T-cell (primary cell): ENCODE measurements around the gene CPTP. TPM values are rescaled to one million over a fixed set of nuclear protein-coding genes. Genes with fewer than 3 reads are reported as not detected.

Experiments used
- ATAC-seq, 4 experiments: fragments of 200-7000 bp in 3 of 4; fragments of 150-1000 bp in 1 of 4; cut with Tn5 transposase; replicated peaks in 1 of 4; 1 replicate in 3 of 4; 2 replicates in 1 of 4; pipeline ENCODE4 v1.10.0; 2021; ENCODE audit warnings: moderate library complexity in 3 of 4, mild to moderate bottlenecking in 2 of 4, moderate number of reproducible peaks in 1 of 4
- CTCF ChIA-PET, 2 donors: fragments of 300-600 bp; sonication (Branson Sonifier 250); formaldehyde crosslinking; loops; one replicate each; lab custom pipeline; 2022; ENCODE audit warnings: antibody characterized with exemption in 2 of 2; lab: Charles Lee
- POLR2A ChIA-PET, 2 donors: fragments of 300-600 bp; sonication (Branson Sonifier 250); formaldehyde crosslinking; loops; one replicate each; lab custom pipeline; 2022; ENCODE audit warnings: antibody characterized with exemption in 2 of 2; lab: Charles Lee
- DNase-seq, 35 experiments: peaks; one replicate each; pipeline versions ENCODE4 v3.0.0 to v3.0.0-alpha.2; 2013 to 2023
- H3K27ac ChIP-seq: one replicate; pipeline ENCODE4 v1.5.1; 2013; ENCODE audit warnings: low read length
- H3K27me3 ChIP-seq, 2 experiments: replicated peaks in 1 of 2; 1 replicate in 1 of 2; 2 replicates in 1 of 2; pipeline versions ENCODE4 v1.6.1 to v1.7.0; 2013; ENCODE audit warnings: low read length in 1 of 2, mixed read lengths in 1 of 2; ENCODE audit not compliant: control insufficient read depth in 2 of 2, insufficient read depth in 2 of 2; ENCODE audit errors: extremely low read depth in 1 of 2
- H3K36me3 ChIP-seq, 2 donors: 1 replicate in 1 of 2; 2 replicates in 1 of 2; pipeline versions ENCODE4 v1.6.1 to v1.7.0; 2013; ENCODE audit warnings: low read length in 1 of 2; ENCODE audit not compliant: control insufficient read depth in 2 of 2, insufficient read depth in 1 of 2; ENCODE audit errors: extremely low read depth in 1 of 2
- H3K4me1 ChIP-seq, 2 experiments: 1 replicate in 1 of 2; 2 replicates in 1 of 2; pipeline versions ENCODE4 v1.6.1 to v1.7.0; 2013; ENCODE audit warnings: low read length in 2 of 2, mixed read lengths in 1 of 2; ENCODE audit not compliant: insufficient read depth in 2 of 2, control insufficient read depth in 1 of 2; ENCODE audit errors: extremely low read depth in 1 of 2
- H3K4me3 ChIP-seq, 2 donors: 1 replicate in 1 of 2; 2 replicates in 1 of 2; pipeline versions ENCODE4 v1.5.1 to v1.7.0; 2013; ENCODE audit warnings: mild to moderate bottlenecking in 2 of 2, low read length in 1 of 2, moderate library complexity in 1 of 2; ENCODE audit not compliant: control insufficient read depth in 1 of 2; ENCODE audit errors: extremely low read depth in 1 of 2
- H3K9me3 ChIP-seq: 2 replicates; pipeline ENCODE4 v1.7.0; 2013
- H3K27ac Mint-ChIP-seq, 2 donors: one replicate each; pipeline ENCODE4 v1.8.0; 2020 to 2021; ENCODE audit warnings: mild to moderate bottlenecking in 2 of 2, mixed read lengths in 2 of 2
- H3K27me3 Mint-ChIP-seq, 2 donors: one replicate each; pipeline ENCODE4 v1.8.0; 2021 to 2022; ENCODE audit warnings: mixed read lengths in 2 of 2
- H3K36me3 Mint-ChIP-seq: one replicate; pipeline ENCODE4 v1.8.0; 2021; ENCODE audit warnings: mixed read lengths
- H3K4me1 Mint-ChIP-seq, 3 donors: one replicate each; pipeline ENCODE4 v1.8.0; 2020 to 2022; ENCODE audit warnings: mixed read lengths in 3 of 3, mild to moderate bottlenecking in 1 of 3
- H3K4me3 Mint-ChIP-seq, 3 donors: one replicate each; pipeline ENCODE4 v1.8.0; 2020 to 2022; ENCODE audit warnings: mild to moderate bottlenecking in 3 of 3, mixed read lengths in 3 of 3, moderate library complexity in 3 of 3
- H3K9me3 Mint-ChIP-seq, 3 donors: one replicate each; pipeline ENCODE4 v1.8.0; 2020 to 2022; ENCODE audit warnings: mixed read lengths in 3 of 3
- WGBS: methylation state at CpG from one replicate; pipeline ENCODE4 v1.1.5; 2013; ENCODE audit warnings: missing lambda C conversion rate; ENCODE audit not compliant: insufficient coverage; 5-methylcytosine and 5-hydroxymethylcytosine counted together
- total RNA-seq, 35 experiments: library from RNA in 6 of 35; stranded (reverse) in 6 of 35; fragments of 120-200 nt in 1 of 35; gene quantifications; one replicate each; pipeline versions ENCODE4 v1.2.1 to v1.2.4 and lab custom pipeline; 2013 to 2026

Gene CPTP
- total RNA-seq, 5 donors from 2014 or later (not counting 1 experiment from before 2014, with no cell fraction given): 15.8 to 35.8 (median 29.9) TPM

DNA sequence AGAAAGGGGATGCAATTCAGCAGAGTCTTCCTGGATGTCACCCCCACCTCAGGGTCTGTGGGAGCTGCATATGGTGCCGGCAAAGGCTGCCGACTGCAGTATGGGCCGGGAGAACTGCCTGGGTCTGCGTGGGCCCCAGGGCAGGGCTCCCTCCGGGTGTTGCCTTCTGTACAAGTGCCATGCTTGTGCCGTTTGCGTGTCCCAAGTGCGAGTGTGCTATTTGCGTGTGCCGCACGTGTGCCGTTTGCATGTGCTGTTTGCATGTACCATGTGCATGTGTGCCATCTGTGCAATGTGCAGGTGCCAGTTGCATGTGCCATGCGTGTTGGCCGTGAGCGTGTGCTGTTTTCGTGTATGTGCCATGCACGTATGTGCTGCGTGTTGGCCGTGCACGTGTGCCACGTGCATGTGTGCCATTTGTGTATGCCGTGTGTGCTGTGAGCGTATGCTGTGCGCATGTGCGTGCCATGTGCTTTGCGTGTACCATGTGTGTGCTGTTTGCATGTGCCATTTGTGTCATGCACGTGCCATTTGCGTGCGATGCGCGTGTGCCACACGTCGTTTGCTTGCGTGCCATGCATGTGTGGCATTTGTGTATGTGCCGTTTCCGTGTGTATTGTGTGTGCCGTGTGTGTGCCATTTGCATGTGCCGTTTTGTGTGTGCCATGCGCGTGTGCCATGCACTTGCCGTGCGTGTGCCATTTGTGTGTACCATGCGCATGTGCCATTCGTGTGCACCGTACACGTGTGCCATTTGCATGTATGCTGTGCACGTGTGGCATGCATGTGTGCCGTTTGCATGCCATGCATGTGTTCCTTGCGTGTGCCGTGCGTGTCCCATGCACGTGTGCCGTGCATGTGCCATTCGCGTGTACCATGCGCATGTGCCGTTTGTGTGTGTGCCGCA, 5.0 kb downstream of the CPTP start:
- Mint-ChIP-seq H3K4me3 (no peak overlapping the region), H3K9me3 (no peaks in the 10 kb centered on the region), H3K36me3 (no peaks in the 10 kb centered on the region), H3K27me3 (no peaks in the 10 kb centered on the region), H3K4me1 (peaks cover 13 to 21% (median 17%) of the 10 kb centered on the region in 3 donors), H3K27ac (no peak overlapping the region)
- H3K4me3 ChIP-seq: no peak overlapping the region
- ChIA-PET CTCF (no interaction called here), POLR2A (no interaction called here)
- no peaks in the 10 kb centered on the region for H3K27me3 ChIP-seq
- H3K27ac ChIP-seq: no peak overlapping the region
- H3K9me3 ChIP-seq: no peaks in the 10 kb centered on the region
- H3K4me1 ChIP-seq: peaks cover 7 to 24% of the 10 kb centered on the region in 2 experiments
- 97% methylated on average over 57 of the region's 58 CpGs for WGBS
- no peak for DNase-seq
- ATAC-seq: no peak
- H3K36me3 ChIP-seq: peaks cover 14 to 22% of the 10 kb centered on the region in 2 donors

DNA sequence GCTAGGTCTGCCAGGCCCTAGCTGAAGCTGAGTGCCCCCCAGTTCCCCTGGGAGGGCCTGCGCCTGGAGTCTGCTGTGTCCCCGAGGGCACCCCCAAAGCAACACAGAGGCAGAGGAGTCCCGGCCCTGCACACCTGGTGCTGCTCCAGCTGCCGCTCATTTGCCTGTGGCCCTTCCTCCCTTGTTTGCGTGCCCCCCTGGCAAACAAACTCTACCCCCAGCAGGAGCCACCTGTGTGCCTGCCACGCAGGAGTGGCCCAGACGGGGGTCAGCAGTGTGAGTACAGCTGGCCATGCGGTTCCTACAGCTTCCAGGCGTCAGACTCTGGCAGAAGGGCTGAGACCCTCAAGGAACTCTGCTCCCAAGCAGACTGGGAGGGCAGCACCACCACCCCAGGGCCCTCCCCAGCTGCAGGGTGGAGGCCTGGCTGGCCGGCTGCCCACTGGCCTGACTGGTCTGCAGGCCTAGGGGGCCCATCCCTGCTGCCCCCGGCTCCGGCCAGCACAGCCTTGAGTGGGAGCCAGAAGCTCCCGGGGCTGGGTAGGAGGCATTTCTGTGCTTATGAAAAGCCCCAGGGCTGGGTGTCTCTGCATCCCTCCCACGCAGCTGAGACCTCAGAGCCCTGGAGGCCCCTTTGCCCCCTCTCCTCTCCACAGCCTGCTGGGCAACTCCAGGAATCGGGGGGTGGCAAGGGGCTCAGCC, 5.9 kb downstream of the CPTP start:
- Histone ChIP-seq H3K4me3 (no peak overlapping the region), H3K4me1 (peaks cover 6 to 17% of the 10 kb centered on the region in 2 experiments), H3K27me3 (no peaks in the 10 kb centered on the region), H3K27ac (no peak overlapping the region), H3K36me3 (peaks cover 14 to 22% of the 10 kb centered on the region in 2 donors), H3K9me3 (no peaks in the 10 kb centered on the region)
- DNase-seq (no peak), ATAC-seq (no peak)
- Mint-ChIP-seq H3K27me3 (no peaks in the 10 kb centered on the region), H3K27ac (no peak overlapping the region), H3K4me1 (peaks cover 13 to 17% (median 15%) of the 10 kb centered on the region in 3 donors), H3K9me3 (no peaks in the 10 kb centered on the region), H3K4me3 (no peak overlapping the region), H3K36me3 (no peaks in the 10 kb centered on the region)
- CTCF ChIA-PET: no interaction called here
- POLR2A ChIA-PET: no interaction called here
- WGBS: 86% methylated on average over 12 of the region's 15 CpGs

DNA sequence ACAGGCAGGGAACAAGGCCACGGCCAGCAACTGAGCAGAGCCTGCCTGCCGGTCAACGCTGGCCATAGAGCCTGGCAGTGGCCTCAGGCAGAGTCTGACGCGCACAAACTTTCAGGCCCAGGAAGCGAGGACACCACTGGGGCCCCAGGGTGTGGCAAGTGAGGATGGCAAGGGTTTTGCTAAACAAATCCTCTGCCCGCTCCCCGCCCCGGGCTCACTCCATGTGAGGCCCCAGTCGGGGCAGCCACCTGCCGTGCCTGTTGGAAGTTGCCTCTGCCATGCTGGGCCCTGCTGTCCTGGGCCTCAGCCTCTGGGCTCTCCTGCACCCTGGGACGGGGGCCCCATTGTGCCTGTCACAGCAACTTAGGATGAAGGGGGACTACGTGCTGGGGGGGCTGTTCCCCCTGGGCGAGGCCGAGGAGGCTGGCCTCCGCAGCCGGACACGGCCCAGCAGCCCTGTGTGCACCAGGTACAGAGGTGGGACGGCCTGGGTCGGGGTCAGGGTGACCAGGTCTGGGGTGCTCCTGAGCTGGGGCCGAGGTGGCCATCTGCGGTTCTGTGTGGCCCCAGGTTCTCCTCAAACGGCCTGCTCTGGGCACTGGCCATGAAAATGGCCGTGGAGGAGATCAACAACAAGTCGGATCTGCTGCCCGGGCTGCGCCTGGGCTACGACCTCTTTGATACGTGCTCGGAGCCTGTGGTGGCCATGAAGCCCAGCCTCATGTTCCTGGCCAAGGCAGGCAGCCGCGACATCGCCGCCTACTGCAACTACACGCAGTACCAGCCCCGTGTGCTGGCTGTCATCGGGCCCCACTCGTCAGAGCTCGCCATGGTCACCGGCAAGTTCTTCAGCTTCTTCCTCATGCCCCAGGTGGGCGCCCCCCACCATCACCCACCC, 6.7 kb downstream of the CPTP start, which contains the start of gene TAS1R3:
Gene TAS1R3, plus strand, starts transcription at position 213 of the 898 bp plus-strand sequence. Its CDS starts 66 bp downstream, at position 279.
- ChIA-PET CTCF (no interaction called here), POLR2A (no interaction called here)
- H3K4me3 Mint-ChIP-seq: no peak within 1 kb of the TSS

DNA sequence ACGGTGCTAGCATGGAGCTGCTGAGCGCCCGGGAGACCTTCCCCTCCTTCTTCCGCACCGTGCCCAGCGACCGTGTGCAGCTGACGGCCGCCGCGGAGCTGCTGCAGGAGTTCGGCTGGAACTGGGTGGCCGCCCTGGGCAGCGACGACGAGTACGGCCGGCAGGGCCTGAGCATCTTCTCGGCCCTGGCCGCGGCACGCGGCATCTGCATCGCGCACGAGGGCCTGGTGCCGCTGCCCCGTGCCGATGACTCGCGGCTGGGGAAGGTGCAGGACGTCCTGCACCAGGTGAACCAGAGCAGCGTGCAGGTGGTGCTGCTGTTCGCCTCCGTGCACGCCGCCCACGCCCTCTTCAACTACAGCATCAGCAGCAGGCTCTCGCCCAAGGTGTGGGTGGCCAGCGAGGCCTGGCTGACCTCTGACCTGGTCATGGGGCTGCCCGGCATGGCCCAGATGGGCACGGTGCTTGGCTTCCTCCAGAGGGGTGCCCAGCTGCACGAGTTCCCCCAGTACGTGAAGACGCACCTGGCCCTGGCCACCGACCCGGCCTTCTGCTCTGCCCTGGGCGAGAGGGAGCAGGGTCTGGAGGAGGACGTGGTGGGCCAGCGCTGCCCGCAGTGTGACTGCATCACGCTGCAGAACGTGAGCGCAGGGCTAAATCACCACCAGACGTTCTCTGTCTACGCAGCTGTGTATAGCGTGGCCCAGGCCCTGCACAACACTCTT, 7.6 kb downstream of the CPTP start:
- Histone ChIP-seq H3K27me3 (no peaks in the 10 kb centered on the region), H3K4me1 (peaks cover 0 to 2% of the 10 kb centered on the region in 2 experiments), H3K36me3 (peaks cover 11 to 14% of the 10 kb centered on the region in 2 donors), H3K27ac (no peak overlapping the region), H3K4me3 (no peak overlapping the region), H3K9me3 (no peaks in the 10 kb centered on the region)
- Mint-ChIP-seq H3K27ac (no peak overlapping the region), H3K4me3 (no peak overlapping the region), H3K27me3 (no peaks in the 10 kb centered on the region), H3K9me3 (no peaks in the 10 kb centered on the region), H3K4me1 (peaks cover 3 to 7% (median 4%) of the 10 kb centered on the region in 3 donors), H3K36me3 (no peaks in the 10 kb centered on the region)
- ChIA-PET CTCF (no interaction called here), POLR2A (no interaction called here)
- ATAC-seq: no peak
- no peak for DNase-seq
- 89% methylated on average over 57 of the region's 57 CpGs for WGBS

More for the DNA sequence above, 6.7 kb downstream of the CPTP start, which contains the start of gene TAS1R3:
- H3K27ac Mint-ChIP-seq: no peak within 1 kb of the TSS
- peaks cover 14 to 20% of the 10 kb centered on the region in 2 donors for H3K36me3 ChIP-seq
- H3K4me1 Mint-ChIP-seq: peaks cover 6 to 10% (median 7%) of the 10 kb centered on the region in 3 donors
- WGBS: 84% methylated on average over 40 of the region's 41 CpGs
- no peak within 1 kb of the TSS for H3K27ac ChIP-seq
- H3K27me3 ChIP-seq: no peaks in the 10 kb centered on the region
- DNase-seq (no peak), ATAC-seq (no peak)
- no peaks in the 10 kb centered on the region for H3K36me3 Mint-ChIP-seq
- no peaks in the 10 kb centered on the region for H3K27me3 Mint-ChIP-seq
- H3K9me3 ChIP-seq: no peaks in the 10 kb centered on the region
- H3K9me3 Mint-ChIP-seq: no peaks in the 10 kb centered on the region
- H3K4me1 ChIP-seq: peaks cover 0 to 9% of the 10 kb centered on the region in 2 experiments
- no peak within 1 kb of the TSS for H3K4me3 ChIP-seq

DNA sequence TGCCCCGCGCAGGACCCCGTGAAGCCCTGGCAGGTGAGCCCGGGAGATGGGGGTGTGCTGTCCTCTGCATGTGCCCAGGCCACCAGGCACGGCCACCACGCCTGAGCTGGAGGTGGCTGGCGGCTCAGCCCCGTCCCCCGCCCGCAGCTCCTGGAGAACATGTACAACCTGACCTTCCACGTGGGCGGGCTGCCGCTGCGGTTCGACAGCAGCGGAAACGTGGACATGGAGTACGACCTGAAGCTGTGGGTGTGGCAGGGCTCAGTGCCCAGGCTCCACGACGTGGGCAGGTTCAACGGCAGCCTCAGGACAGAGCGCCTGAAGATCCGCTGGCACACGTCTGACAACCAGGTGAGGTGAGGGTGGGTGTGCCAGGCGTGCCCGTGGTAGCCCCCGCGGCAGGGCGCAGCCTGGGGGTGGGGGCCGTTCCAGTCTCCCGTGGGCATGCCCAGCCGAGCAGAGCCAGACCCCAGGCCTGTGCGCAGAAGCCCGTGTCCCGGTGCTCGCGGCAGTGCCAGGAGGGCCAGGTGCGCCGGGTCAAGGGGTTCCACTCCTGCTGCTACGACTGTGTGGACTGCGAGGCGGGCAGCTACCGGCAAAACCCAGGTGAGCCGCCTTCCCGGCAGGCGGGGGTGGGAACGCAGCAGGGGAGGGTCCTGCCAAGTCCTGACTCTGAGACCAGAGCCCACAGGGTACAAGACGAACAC, 8.3 kb downstream of the CPTP start:
- Histone ChIP-seq H3K4me1 (peaks cover 0 to 2% of the 10 kb centered on the region in 2 experiments), H3K27ac (no peak overlapping the region), H3K9me3 (no peaks in the 10 kb centered on the region), H3K4me3 (no peak overlapping the region), H3K36me3 (peaks cover 8 to 10% of the 10 kb centered on the region in 2 donors), H3K27me3 (no peaks in the 10 kb centered on the region)
- no peak overlapping the region for H3K4me3 Mint-ChIP-seq
- H3K27me3 Mint-ChIP-seq: no peaks in the 10 kb centered on the region
- WGBS: 75% methylated on average over 41 of the region's 48 CpGs
- H3K36me3 Mint-ChIP-seq: no peaks in the 10 kb centered on the region
- ATAC-seq (no peak), DNase-seq (no peak)
- peaks cover 3 to 5% (median 4%) of the 10 kb centered on the region in 3 donors for H3K4me1 Mint-ChIP-seq
- no peaks in the 10 kb centered on the region for H3K9me3 Mint-ChIP-seq
- ChIA-PET CTCF (no interaction called here), POLR2A (no interaction called here)
- no peak overlapping the region for H3K27ac Mint-ChIP-seq
